SKM-1 treated with dmso at 0.1 percent for 144 hours (cell line): ENCODE results near the gene RIMBP3C.
"Not testable (repeated sequence)": the region's sequence is repeated elsewhere in the genome, so short reads cannot be mapped to it uniquely, and the experiment has no call there.

Experiments
- DNase-seq: peaks from one replicate; lab custom pipeline; 2025; ENCODE audit not compliant: unreplicated experiment; lab: John Stamatoyannopoulos, UW

The RIMBP3C gene

DNA sequence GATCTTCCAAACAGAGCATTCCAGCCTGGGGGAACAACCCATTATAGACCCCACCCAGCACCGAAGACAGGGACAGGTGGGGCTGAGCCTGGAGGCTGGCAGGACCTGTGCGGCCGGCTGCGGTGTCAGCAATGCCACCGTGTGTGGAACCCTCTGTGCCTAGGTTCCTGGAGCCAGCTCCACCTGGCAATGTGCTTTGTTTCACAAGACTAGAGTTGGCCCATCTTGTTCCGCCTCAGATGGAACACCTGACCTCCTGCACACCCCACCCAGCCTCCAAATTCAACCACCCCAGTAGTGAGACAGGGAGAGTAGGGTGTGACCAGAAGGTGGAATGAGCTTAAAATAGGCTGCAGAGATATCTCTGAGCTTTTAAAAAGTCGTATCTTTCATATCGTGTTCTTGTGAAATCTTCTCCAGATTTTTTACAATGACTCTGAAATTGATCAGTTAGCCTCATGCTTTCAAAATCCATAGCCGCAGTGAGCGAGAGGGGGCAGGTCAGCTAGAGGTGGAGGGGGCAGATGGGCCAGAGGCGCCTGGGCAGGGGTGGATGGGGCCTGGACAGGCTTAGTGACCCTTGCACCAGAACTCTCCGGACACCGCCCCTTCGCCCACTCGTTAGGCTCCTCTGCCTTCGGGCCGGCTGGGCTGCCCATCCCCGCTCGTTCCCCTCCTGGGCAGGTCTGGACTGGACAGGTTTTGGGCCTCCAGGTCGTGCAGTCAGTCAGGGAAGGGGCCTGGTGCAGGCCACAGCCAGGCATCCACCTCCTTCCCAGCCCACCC is 18.2 kb downstream of the RIMBP3C start:
- not testable (repeated sequence) for DNase-seq

DNA sequence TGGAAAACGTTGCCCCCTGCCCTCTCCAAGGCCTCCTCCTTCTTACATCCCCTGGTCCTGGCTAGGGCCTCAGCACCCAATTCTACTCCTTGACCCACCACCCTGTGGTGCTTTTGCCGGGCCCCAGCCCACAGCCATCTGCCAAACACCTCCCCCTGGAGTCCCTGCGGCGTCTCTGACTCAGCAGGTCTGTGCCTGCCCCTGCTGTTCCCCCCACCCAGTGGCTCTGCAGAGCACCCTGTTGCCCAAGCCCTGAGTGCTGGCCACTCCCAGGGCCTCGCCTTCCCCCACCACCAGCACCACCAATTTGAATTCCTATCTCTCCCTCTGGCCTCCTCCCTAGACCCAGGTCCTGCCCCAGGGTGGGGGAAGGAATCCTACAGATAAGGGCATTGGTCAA is 19.7 kb downstream of the RIMBP3C start:
- DNase-seq = not testable (repeated sequence)

DNA sequence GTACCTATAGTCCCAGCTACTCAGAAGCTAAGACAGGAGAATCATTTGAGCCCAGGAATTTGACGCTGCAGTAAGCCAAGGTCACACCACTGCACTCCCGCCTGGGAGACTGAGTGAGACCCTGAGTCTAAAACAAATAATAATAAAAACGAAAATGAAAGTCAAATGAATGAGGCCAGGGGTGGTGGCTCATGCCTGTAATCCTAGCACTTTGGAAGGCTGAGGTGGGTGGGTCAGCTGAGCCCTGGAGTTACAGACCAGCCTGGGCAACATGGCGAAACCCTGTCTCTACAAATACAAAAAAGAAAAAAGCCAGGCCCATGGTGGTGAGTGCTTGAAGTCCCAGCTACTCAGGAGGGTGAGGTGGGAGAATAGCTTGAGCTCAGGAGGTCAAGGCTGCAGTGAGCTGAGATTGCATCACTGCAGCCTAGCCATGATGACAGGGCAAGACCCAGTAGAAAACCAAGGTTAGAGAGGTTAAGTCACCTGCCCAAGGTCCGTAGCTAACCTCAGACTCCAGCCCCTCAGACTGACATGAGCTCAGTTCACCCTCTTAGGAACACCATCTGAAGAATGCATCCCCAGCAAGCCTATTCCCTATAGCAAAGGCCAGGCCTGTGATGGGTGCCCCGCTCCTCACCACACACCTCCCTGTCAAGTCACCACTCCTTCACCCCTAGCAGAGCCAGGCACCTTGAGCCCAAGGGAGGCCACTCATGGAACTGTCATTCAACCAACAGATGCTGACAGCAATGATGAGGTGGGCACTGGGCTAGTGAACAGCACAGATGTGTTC is 24.4 kb downstream of the RIMBP3C start:
- DNase-seq = not testable (repeated sequence)

DNA sequence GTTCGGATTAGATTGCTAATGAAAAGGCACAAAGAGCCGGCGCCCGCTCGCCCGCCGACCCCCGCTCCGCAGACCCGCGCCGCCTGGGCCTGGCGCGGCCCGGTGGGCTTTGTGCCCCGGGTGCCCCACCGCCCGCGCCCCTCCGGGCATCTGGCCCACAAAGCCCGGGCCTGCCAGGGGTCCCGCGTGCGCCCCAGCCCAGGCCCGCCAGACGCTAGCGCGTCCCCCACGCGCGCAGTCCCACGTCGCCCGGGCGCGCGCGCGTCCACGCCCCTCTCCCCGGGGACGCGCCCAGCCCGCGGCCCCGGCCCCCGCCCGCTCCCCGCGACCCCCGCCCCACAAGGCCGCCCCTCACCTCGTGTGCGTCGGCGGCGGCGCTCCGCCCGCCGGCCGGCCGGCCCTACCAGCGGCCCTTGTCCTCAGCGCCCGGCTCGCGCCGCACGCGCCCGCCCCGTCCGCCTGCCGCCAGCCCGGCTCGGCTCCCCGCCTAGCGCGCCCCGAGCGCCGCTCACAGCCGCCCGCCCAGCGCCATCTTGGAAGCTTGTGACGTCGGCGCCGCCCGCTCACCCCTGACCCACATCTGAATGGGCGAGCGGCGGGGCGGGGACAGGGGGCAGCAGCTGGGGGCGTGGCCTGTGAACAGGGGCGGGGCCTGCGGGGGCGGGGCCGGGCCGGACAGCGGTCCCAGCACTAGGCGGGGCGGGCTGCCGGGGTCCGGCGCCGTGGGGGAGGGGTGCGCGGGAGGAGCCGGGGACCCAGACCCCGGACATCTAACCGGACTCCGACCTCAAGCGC is 34.1 kb downstream of the RIMBP3C start:
- not testable (repeated sequence) for DNase-seq

DNA sequence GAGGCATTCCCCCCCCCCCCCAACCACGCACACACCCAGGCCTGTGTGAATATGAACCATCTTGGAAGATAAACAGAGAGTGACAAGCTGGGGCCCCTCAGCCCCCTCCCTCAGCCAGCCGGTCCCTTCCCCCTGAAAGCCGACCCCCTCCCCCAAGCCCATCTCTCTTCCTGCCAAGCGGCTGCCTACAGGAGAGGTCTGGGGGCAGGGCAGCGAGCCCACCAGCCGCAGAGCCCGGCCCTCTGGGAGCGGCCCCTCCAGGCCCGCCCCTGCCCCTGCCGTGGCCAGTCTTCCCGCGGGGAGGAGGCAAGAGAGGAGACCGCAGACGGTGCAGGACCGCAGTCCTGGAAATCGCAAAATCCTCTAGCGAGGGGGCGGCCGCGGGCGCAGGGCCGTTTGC is 34.7 kb downstream of the RIMBP3C start:
- not testable (repeated sequence) for DNase-seq

DNA sequence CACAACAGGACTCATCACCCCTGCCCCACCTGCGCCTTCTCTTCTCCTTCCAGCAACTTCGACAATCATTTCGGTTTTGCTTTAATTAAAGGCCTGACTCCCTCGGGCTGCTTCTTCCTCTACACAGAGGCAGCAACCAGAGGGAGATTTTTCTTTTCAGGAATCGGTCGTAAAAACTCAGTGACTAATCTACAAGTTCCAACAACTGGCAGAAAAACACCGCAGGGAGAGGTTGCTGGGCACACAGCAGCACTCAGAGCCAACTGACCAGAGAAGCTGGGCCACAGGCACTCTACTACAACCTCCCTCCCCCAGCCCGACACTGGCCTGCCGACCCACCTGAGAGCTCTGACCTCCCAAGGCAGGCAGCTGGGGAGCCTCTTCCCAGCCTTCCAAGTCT is 36.0 kb downstream of the RIMBP3C start:
- not testable (repeated sequence) for DNase-seq

DNA sequence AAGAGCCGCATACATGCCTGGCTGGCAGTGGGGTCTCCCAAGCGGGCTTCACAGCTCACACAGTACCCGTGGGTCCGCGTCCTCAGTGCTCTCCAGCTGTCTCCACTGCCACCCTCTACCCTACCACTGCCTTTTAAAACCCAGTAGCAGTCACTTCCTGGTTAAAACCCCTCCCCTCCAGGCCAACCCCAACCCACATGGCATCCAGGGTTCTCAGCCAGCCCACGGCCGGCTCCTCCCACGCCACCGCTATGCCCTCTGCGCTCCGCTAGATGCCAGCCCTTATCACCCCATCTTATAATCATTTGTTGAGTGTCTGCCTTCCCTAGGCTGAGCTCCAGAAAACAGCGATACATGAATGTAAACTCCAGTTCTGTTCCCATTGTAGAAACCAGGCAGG is 37.1 kb downstream of the RIMBP3C start:
- not testable (repeated sequence) for DNase-seq

DNA sequence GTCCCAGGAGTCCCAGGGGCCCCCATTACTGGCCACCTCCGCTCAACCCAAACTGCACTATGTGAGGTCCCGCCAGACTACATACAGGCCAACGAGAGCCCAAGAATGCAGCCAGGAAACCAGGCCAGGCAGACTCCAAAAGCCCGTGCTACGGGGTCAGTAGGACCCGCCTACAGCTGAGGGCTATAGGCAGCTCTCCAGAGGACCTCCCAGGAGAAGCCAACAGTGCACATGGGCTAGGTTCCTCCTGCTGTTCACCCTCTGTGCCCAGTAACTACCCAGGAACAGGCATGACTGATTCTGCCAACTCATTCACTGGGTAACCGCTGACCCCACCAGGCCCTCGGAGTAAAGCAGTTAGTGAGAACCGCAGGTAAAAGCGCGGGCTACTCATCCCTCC is 39.2 kb downstream of the RIMBP3C start:
- not testable (repeated sequence) for DNase-seq

DNA sequence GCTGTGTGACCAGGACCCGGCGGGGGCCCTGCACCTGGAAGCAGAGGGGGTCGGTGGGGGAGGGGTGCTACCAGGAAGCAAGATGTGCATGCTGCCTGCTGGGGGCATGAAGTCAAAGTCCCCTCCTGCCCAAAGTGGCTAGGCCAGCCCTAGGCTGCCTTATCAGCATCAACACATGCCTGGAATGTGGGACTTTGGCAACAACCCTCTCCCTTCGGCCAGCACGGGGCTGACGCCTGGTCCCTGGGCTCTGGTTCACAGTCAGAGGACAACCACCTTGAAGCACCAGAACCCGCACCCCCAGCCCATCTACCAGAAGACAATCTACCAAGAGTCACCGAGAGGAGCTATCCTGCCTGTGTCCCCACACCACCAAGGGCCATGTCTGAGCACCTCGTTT is 40.9 kb downstream of the RIMBP3C start:
- not testable (repeated sequence) for DNase-seq

DNA sequence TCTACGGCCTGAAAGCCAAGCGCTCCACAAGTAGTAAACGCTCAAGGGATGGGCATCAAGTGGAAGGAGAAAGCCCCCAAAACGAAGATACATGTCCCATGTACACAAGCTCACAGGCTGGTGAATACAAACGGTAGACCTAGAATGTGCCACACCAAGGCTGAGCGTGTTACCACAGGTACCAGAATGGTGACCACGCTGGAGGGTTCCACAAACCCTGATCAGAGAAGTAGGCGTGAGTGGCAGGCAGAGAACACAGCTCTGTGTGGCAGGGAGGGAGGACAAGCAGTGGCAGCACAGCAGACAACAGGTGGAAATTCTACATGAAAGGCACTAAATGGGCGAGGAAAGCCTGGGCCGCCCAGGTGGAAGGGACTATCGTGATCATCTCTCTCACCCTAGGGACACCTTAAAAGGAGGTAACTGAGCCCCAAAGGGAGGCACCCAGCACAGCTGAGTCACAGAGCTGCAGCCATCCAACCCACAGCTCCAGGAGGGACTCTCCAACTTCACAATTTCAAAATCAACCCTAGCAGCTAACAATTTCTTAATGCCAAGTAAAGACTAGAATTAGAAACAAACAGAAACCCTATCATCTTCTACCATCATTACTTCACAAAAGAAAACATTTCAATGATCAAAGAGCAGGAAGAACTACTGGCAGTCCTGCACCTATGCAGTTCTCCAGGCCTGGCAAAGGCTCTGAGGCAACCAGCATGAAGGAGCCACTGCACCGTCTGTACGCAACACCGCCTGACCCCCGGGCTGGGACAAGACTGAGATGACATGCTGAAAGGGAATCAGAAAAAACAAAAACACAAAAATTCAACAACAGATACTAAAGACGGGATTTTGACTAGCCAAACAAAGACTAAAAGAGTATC is 51.4 kb downstream of the RIMBP3C start:
- not testable (repeated sequence) for DNase-seq

DNA sequence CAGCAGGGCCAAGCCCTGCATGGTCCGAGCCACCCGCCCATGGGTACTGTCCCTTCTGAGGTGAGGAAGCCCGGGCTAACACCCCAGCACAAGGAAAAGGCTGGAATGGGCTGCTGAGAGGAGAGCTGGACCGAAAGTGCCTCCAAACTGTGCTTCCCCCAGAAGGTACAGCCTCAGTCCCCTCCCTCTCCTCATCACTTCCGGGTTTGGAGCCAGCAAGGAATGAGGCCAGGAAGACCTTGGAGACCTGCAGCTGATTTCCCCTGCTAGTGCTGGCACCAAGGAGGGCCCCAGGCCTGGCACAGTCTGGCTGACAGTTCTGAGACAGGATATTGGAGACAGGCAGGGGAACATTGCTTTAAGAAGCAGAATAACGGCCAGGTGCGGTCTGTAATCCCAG is 52.8 kb downstream of the RIMBP3C start:
- not testable (repeated sequence) for DNase-seq

DNA sequence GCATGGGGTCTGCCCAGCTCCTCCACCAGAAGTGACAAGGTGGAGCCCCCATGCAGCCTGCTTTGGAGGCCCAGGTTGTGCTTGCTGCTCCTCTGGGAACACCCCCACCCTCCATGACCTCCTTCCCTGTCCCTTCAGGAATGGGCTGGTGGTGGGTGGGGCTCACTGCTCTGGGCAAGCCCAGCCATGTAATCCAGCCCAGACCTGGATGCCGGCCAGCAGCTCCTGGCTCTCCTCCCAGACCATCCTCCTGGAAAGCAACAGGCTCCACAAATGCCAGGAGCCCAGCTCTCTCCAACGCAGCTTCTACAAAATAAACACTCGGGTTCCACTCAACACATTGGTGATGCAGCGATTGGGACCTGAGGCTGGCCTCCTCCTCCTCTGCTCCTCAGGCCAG is 53.3 kb downstream of the RIMBP3C start:
- DNase-seq = not testable (repeated sequence)
